GM21390 (cell line): ENCODE results near the gene PGAM4.
"Not testable (repeated sequence)": the region's sequence is repeated elsewhere in the genome, so short reads cannot be mapped to it uniquely, and the experiment has no call there.

Experiments used
- ATAC-seq: cut with Tn5 transposase; IDR thresholded peaks from one replicate; pipeline ENCODE4 v1.9.1; 2021; ENCODE audit not compliant: unreplicated experiment

Gene PGAM4

DNA sequence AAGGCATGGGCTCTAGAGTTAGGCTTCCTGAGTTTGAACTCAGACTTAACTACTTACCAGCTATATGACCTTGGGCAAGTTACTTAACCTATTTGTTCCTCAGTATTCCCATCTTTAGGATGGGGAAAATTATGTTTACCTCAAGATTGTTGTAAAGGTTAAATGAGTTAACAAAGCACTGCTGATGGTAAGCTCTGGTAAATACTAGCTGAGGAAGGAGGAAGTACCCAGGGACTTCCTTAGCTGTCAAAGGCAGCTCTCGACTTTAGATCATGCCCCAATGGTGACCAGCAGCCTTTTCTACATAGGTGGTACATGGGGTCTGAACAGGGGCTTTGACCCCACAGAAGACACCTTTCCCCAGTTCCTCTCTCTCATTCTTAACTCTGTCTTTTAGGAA lies 38.9 kb downstream of the PGAM4 start:
- ATAC-seq: no peak

DNA sequence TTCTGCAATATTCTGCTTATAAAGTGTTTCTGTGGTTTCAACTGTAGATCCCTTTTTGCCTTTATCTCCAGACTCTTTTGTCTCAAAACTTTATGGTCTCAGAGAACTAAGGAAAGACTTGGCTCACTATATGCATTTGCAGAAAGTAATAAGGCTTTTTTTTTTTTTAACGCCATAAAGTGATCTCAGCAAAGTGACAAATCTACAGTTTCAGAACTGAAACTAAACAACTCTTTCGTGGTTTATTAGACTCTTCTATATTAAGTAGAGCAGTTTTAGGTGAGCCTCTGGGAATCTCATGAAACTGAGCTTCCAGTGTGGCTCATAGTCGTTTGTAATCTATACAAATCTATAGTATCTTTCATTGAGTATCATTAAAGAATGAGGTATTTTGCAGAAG lies 43.7 kb downstream of the PGAM4 start:
- no peak for ATAC-seq

DNA sequence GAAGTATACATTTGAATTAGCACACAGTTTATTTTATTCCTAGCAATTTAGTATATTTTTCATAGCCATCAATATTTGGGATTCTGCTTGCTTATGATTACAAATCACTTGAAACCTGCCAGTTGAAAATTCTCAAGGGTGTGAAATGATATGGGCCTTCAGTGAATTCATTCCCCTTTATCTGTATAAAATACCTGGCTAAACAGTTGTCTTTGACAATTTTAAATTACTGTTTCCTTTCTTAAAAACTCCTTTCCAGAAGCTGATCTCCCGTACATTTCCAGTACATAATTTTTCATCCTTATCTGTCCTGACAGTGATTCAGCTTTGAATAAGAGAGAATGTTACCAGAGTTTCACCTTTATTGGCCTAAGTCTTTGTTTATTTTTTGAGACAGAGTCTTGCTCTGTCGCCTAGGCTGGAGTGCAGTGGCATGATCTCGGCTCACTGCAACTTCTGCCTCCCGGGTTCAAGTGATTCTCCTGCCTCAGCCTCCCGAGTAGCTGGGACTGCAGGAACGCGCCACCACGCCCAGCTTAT lies 45.0 kb downstream of the PGAM4 start:
- no peak for ATAC-seq

DNA sequence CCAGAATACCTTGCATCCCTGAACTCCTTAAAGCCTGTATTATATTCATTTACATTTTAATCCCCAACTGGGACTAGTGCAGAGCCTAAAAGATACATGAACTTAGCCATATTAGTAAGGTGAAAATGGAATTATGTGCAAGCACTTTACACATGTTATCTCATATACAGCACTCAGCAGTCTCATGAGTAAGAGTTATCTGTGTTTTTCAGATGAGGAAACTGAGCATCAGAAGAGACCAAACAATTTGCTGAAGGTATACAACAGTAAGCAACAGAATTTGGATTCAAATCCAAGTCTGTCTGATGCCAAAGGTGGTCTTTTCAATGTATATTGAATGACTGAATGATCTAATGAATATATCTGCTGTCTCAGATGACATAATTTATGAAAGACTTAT lies 46.7 kb downstream of the PGAM4 start:
- ATAC-seq: no peak

DNA sequence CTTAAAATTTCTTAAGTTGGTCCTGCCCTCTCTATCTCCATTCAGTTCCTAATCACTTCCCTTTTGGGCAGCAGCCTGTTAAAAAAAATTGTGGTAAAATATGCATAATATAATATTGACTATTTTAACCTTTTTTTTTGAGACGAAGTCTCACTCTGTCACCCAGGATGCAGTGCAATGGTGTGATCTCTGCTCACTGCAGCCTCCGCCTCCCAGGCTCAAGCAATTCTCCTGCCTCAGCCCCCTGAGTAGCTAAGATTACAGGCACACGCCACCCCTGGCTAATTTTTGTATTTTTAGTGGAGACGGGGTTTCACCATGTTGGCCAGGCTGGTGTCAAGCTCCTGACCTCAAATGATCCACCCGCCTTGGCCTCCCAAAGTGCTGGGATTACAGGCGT lies 50.1 kb downstream of the PGAM4 start:
- ATAC-seq: not testable (repeated sequence)

DNA sequence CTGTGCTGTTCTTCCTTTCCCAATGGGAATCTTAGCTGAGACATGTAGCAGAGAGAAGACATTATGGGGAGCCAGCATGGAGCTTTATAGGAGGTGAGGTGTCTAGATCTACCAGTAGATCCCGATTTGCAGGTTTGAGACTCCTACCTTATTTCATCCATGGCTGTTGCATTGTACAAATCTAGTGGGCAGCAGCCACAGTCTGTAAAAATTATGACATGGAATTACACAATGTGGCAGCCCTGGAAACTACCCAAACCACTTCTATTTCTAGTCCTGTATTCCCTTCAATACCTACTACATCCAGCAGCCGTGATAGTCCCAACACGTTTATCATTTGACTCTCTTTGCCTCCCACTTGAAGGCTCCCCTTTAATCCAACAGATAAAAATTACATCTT lies 50.9 kb downstream of the PGAM4 start:
- no peak for ATAC-seq
